ENCODE results near the gene TTLL10.

GRCh38 chr1:1208713-1209433 lies 35.2 kb downstream of the TTLL10 start:
- TF ChIP-seq YY1 (IDR thresholded peaks at IDR 0.05; ENCODE audit: insufficient read depth, insufficient read length): no peak
- no peak for TF ChIP-seq SUZ12 (IDR thresholded peaks at IDR 0.05; ENCODE audit: extremely low read depth, insufficient read depth, insufficient read length)
- TF ChIP-seq ZNF274 (IDR thresholded peaks at IDR 0.05; ENCODE audit: low read depth, low read length): no peak

All from NT2/D1 (cell line).